Measurements from ENCODE around the gene PTOV1.

GRCh38 chr19:49814010-49814409 is 36.9 kb upstream of the PTOV1 start:
- TF ChIP-seq CTCF (IDR thresholded peaks at IDR 0.05) = no peak
- no peak for TF ChIP-seq POLR2A (IDR thresholded peaks at IDR 0.05)
